ENCODE measurements around the gene ZNF440. TPM values are rescaled to one million over a fixed set of nuclear protein-coding genes. Genes with fewer than 3 reads are reported as not detected.
A peak's percentile ranks its signal among the peaks of the same experiment; 100 is the strongest.
"Not testable (repeated sequence)": the region's sequence is repeated elsewhere in the genome, so short reads cannot be mapped to it uniquely, and the experiment has no call there.

ZNF440 gene
- 13.6 and 20.9 TPM in 2 replicates for total RNA-seq (2014; rRNA removed; shearing (Covaris generic); ENCODE audit: low replicate concordance)

GRCh38 chr19:11814029-11814699, at the start of gene ZNF440:
ZNF440 (plus strand) TSS chr19:11814273; CDS start chr19:11814448, 175 bp downstream.
- peak; percentile 98 for DNase-seq
- H3K36me3 ChIP-seq = peaks cover 35% of the 10 kb centered on the region
- H3K27me3 ChIP-seq = no peaks in the 10 kb centered on the region
- peaks cover 31% of the 10 kb centered on the region for H3K9me3 ChIP-seq
- peak within 1 kb of the TSS; percentile 91 for H3K4me3 ChIP-seq

GRCh38 chr19:11766597-11767591, 47.2 kb upstream of the ZNF440 start, which contains the start of gene ZNF441:
ZNF441 (plus strand) TSS chr19:11767000; CDS start chr19:11767194, 194 bp downstream.
- no peaks in the 10 kb centered on the region for H3K27me3 ChIP-seq
- peak; percentile 99 for DNase-seq
- peaks cover 30% of the 10 kb centered on the region for H3K36me3 ChIP-seq
- H3K4me3 ChIP-seq = peak within 1 kb of the TSS; percentile 91
- peaks cover 38% of the 10 kb centered on the region for H3K9me3 ChIP-seq

- peak; percentile 45 for DNase-seq
- Histone ChIP-seq H3K36me3 (peaks cover 36% of the 10 kb centered on the region), H3K4me3 (peak overlapping the region; percentile 91), H3K9me3 (peaks cover 41% of the 10 kb centered on the region), H3K27me3 (no peaks in the 10 kb centered on the region)
Measured at GRCh38 chr19:11767633-11768133, 46.4 kb upstream of the ZNF440 start.

- Histone ChIP-seq H3K9me3 (peaks cover 58% of the 10 kb centered on the region), H3K27me3 (no peaks in the 10 kb centered on the region), H3K36me3 (peaks cover 40% of the 10 kb centered on the region), H3K4me3 (no peak overlapping the region)
- no peak for DNase-seq
Measured at GRCh38 chr19:11769995-11770394, 44.1 kb upstream of the ZNF440 start.

GRCh38 chr19:11771520-11771919, 42.6 kb upstream of the ZNF440 start:
- H3K9me3 ChIP-seq = peaks cover 66% of the 10 kb centered on the region
- not testable (repeated sequence) for H3K4me3 ChIP-seq, DNase-seq, H3K27me3 ChIP-seq
- H3K36me3 ChIP-seq = peaks cover 40% of the 10 kb centered on the region

GRCh38 chr19:11776669-11777068, 37.4 kb upstream of the ZNF440 start:
- not testable (repeated sequence) for H3K4me3 ChIP-seq, H3K27me3 ChIP-seq, DNase-seq
- H3K36me3 ChIP-seq = peaks cover 59% of the 10 kb centered on the region
- peaks cover 83% of the 10 kb centered on the region for H3K9me3 ChIP-seq

- no peak overlapping the region for H3K4me3 ChIP-seq
- peaks cover 77% of the 10 kb centered on the region for H3K36me3 ChIP-seq
- H3K27me3 ChIP-seq = no peaks in the 10 kb centered on the region
- DNase-seq = no peak
- H3K9me3 ChIP-seq = peaks cover 90% of the 10 kb centered on the region
Measured at GRCh38 chr19:11780431-11781020, 33.5 kb upstream of the ZNF440 start.

- Histone ChIP-seq H3K9me3 (peaks cover 90% of the 10 kb centered on the region), H3K27me3 (no peaks in the 10 kb centered on the region), H3K36me3 (peaks cover 77% of the 10 kb centered on the region), H3K4me3 (no peak overlapping the region)
- no peak for DNase-seq
Measured at GRCh38 chr19:11781295-11782057, 32.6 kb upstream of the ZNF440 start.

GRCh38 chr19:11783767-11784166, 30.3 kb upstream of the ZNF440 start:
- H3K4me3 ChIP-seq = no peak overlapping the region
- no peaks in the 10 kb centered on the region for H3K27me3 ChIP-seq
- no peak for DNase-seq
- H3K9me3 ChIP-seq = peaks cover 90% of the 10 kb centered on the region
- H3K36me3 ChIP-seq = peaks cover 58% of the 10 kb centered on the region

GRCh38 chr19:11784356-11784755, 29.7 kb upstream of the ZNF440 start:
- DNase-seq = no peak
- Histone ChIP-seq H3K27me3 (no peaks in the 10 kb centered on the region), H3K9me3 (peaks cover 90% of the 10 kb centered on the region), H3K4me3 (no peak overlapping the region), H3K36me3 (peaks cover 52% of the 10 kb centered on the region)

GRCh38 chr19:11787536-11787935, 26.5 kb upstream of the ZNF440 start:
- Histone ChIP-seq H3K27me3 (no peaks in the 10 kb centered on the region), H3K36me3 (peaks cover 20% of the 10 kb centered on the region), H3K9me3 (peaks cover 81% of the 10 kb centered on the region), H3K4me3 (no peak overlapping the region)
- DNase-seq = no peak

GRCh38 chr19:11792942-11793341, 21.1 kb upstream of the ZNF440 start:
- no peaks in the 10 kb centered on the region for H3K27me3 ChIP-seq
- no peaks in the 10 kb centered on the region for H3K36me3 ChIP-seq
- H3K9me3 ChIP-seq = peaks cover 52% of the 10 kb centered on the region
- H3K4me3 ChIP-seq = no peak overlapping the region
- DNase-seq = no peak

- Histone ChIP-seq H3K36me3 (no peaks in the 10 kb centered on the region), H3K9me3 (peaks cover 28% of the 10 kb centered on the region), H3K4me3 (no peak overlapping the region), H3K27me3 (no peaks in the 10 kb centered on the region)
- peak; percentile 71 for DNase-seq
Measured at GRCh38 chr19:11797491-11797890, 16.6 kb upstream of the ZNF440 start.

- DNase-seq = peak; percentile 54
- Histone ChIP-seq H3K9me3 (peaks cover 30% of the 10 kb centered on the region), H3K27me3 (no peaks in the 10 kb centered on the region), H3K4me3 (no peak within 1 kb of the TSS), H3K36me3 (no peaks in the 10 kb centered on the region)
Measured at GRCh38 chr19:11798391-11799330, 15.4 kb upstream of the ZNF440 start, which contains the start of gene ZNF491. ZNF491 (plus strand) TSS chr19:11798523; CDS start chr19:11805954, 7,431 bp downstream.
